Measurements from ENCODE around the gene BRMS1L.
"Not testable (repeated sequence)": the region's sequence is repeated elsewhere in the genome, so short reads cannot be mapped to it uniquely, and the experiment has no call there.

Gene BRMS1L

DNA sequence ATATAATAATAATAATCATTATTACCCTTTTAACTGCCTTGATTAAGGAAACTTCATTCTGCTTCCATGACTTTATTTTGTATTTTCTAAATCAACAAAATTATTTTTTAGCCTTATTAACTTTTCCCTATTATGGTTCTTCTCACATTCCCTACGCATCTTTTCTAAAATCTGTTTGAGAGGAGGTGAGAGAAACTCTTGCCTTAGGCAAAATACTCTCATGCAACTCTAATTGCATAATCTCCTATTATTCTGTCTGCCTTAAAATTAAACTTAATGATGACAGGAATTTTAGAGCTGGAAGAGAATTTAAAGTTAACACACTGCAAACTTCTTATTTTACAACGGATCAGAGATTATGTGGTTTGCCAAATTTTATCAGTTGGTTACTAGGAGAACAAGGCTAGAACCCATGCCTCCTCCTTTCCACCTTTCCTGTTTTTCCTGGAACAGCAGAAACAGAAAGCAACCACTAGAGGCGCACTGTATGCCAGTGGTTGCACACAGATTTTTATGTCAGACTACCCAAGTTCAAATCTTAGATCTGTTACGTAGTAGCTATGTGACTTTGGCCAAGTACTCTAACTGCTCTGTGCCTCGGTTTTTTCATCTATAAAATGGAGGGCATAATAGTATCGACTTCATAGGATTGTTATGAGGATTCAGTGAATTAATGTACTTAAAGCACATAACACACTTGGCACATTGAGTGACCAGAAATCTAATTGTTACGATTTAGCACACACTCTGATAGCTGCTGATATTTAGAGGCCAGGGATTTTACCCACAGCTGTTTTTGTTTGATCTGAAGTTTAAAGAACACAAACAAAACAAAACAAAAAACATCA lies 4.3 kb upstream of the BRMS1L start:
- no peak for DNase-seq (ENCODE audit: low read depth)

DNA sequence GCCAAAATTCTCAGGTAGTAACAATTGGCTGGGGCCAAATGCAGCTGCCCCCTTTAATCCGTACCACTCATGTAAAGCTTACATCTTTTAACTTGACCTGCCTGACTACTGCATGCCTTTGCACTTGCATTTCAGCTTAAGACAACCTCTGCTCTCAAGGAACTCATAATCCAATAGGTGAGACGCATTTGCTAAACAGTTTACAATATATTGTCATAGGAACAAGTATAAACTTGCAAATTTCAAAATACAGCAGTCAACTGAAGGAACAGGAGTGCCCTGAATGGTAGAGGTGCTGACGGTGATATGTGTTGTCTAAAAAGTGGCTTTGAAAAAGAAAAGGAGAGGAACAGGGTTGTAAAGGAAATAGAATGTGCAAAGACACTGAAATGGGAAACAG lies 3.6 kb upstream of the BRMS1L start:
- no peak for DNase-seq (ENCODE audit: low read depth)

DNA sequence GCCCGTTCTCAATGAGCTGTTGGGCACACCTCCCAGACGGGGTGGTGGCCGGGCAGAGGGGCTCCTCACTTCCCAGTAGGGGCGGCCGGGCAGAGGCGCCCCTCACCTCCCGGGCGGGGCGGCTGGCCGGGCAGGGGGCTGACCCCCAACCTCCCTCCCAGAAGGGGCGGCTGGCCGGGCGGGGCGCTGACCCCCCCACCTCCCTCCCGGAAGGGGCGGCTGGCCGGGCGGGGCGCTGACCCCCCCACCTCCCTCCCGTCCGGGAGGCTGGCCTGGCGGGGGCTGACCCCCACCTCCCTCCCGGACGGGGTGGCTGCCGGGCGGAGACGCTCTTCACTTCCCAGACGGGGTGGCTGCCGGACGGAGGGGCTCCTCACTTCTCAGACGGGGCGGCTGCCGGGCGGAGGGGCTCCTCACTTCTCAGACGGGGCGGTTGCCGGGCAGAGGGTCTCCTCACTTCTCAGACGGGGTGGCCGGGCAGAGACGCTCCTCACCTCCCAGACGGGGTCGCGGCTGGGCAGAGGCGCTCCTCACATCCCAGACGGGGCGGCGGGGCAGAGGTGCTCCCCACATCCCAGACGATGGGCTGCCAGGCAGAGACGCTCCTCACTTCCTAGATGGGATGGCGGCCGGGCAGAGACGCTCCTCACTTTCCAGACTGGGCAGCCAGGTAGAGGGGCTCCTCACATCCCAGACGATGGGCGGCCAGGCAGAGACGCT lies 1.5 kb upstream of the BRMS1L start:
- not testable (repeated sequence) for DNase-seq (ENCODE audit: low read depth)

DNA sequence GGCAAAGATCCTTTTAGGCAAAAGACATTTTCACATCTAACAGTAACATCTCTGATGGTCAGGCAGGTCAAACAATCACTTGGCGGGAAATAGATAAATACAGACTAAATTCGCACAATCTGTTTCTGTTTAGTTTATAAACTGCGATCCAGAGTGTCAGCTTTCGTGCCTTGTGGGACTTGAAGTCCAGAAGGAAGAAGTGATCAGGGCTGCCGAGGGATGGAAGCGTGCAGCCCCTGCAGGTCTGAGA lies 245 bp upstream of the BRMS1L start:
- no peak for DNase-seq (ENCODE audit: low read depth)

DNA sequence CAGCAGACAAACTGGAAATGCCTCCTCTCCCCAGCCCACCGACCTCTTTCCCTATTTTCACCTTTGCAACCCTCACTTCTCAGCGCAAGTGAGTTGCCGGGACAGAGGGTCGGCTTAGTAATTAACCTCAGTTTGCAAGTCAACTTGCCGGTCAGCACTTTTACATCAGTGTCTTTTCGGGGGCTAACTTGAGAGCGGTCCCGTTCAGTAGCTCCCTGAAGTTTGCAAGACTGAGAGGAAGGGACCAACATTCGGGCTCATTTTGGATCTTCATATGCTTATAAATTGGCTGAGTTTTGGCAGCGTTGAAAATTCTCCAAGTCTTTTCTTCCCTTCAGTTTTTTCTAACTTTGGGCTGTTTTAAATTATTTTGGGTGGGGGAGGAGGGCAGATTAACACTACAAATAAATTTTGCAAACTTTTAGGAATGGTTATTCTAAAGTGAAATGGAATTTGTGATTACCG lies 846 bp downstream of the BRMS1L start:
- DNase-seq (ENCODE audit: low read depth): no peak

DNA sequence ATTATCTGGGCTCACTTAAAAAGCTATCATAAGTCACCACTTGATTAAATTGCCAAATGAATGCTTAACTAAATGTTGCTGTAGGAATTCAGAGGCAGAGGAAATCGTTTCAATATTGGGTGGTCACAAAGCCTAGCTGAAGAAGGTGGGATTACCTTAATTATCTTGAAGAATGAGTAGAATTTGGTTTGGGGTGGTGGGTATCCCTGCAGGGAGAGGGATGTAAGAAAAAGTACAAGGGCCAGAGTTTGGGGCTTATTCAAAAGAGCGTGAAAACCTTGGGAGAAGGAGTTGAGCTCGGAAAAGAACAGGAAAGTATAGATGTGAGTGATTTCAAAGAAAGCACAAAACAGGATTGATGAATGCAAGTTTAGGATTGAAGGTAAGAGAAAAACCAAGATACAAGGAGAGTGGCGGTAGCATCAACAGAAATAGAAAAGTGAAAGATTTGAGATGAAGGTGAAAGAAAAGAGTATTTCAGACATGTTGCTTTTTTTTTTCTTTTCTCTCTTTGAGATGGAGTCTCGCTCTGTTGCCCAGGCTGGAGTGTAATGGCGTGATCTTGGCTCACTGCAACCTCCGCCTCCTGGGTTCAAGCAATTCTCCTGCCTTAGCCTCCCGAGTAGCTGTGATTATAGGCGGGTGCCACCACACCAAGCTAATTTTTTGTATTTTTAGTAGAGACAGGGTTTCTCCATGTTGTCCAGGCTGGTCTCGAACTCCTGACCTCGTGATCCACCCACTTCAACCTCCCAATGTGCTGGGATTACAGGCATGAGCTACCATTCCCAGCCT lies 1.7 kb downstream of the BRMS1L start:
- DNase-seq (ENCODE audit: low read depth): no peak

DNA sequence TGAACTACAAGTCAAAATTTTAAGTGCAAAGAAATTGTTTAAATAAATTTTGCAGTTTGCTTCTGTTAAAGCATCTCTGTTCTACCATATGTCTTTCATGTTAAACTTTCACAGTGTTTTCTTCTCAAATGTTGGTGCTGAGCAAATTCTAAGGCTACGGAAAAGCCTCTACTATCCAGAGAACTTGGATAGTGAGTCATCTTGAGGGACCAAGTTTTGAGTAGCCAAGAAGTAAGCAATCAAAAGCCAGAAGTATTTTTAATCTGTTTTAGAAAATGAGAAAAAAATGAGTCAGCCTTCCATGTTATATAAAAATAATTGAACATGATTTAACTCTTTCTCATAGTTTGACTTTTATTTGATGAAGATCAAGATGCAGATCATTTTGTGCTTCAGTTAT lies 3.3 kb downstream of the BRMS1L start:
- DNase-seq (ENCODE audit: low read depth): no peak

DNA sequence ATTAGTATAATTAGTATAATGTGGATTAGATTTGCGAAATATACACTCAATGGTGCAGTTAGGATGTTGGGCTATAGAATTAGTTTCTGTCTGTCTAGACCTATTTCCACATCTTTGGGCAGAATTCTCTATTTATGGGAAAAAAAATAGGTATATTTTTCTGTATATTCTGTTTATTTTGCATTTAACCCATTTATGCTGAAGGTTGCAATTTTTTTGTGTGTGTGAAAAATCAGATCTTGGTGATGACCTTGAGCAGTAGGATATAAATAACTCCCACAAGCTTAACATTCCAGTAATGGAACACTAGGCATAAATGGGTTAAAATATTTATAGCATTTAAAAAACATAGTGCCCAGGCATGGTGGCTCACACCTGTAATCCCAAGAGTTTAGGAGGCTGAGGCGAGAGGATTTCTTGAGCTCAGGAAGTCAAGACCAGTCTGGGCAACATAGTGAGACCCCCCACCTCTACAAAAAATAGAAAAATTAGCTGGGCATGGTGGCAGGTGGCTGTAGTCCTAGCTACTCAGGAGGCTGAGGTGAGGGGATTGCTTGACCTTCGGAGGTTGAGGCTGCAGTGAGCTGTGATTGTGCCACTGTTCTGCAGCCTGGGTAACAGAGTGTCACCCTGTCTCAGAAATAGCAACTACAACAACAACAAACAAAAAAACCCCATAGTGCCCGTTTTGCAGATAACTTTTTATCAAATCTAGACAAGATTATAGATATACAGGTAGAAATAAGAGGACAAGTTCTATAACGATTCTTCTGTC lies 9.3 kb downstream of the BRMS1L start:
- DNase-seq (ENCODE audit: low read depth): no peak

DNA sequence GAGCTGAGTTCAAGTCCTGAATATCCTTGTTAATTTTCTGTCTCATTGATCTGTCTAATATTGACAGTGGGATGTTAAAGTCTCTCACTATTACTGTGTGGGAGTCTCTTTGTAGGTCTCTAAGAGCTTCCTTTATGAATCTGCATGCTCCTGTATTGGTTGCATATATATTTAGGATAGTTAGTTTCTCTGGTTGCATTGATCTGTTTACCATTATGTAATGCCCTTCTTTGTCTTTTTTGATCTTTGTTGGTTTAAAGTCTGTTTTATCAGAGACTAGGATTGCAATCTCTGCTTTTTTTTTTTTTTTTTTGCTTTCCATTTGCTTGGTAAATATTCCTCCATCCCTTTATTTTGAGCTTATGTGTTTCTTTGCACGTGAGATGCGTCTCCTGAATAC lies 15.6 kb downstream of the BRMS1L start:
- DNase-seq (ENCODE audit: low read depth): not testable (repeated sequence)

DNA sequence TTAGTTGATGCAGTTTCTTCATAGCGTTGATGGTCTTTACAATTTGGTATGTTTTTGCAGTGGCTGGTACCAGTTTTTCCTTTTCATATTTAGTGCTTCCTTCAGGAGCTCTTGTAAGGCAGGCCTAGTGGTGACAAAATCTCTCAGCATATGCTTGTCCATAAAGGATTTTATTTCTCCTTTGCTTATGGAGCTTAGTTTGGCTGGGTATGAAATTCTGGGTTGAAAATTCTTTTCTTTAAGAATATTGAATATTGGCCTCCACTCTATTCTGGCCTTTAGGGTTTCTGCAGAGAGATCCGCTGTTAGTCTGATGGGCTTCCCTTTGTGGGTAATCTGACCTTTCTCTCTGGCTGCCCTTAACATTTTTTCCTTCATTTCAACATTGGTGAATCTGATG lies 16.1 kb downstream of the BRMS1L start:
- DNase-seq (ENCODE audit: low read depth): not testable (repeated sequence)

DNA sequence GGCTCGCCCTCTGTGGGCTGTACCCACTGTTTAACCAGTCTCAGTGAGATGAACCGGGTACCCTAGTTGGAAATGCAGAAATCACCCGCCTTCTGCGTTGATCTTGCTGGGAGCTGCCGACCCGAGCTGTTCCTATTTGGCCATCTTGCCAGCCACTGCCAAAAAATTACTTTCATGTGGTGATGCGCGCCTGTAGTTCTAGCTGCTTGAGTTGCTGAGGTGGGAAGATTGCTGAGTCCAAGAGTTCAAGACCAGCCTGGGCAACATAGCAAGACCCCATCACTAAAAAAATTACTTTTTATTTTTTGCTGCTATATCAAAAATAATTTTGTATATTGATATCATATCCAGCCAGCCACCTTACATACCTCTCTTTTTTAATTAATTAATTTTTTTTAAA lies 18.4 kb downstream of the BRMS1L start:
- no peak for DNase-seq (ENCODE audit: low read depth)

DNA sequence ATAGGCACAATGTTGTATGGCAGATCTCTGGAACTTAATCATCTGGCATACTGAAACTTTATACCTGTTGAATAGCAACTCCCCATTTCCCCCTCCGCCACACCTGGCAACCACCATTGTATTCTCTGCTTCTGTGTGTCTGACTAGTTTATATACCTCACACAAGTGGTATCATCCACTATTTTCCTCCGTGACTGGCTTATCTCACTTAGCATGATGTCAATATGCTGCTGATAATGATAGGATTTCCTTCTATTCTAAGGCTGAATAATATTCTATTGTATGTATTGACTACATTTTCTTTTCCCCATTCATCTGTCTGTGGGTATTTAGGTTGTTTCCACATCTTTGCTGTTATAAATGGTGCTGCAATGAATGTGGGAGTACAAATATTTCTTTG lies 21.5 kb downstream of the BRMS1L start:
- DNase-seq (ENCODE audit: low read depth): no peak

DNA sequence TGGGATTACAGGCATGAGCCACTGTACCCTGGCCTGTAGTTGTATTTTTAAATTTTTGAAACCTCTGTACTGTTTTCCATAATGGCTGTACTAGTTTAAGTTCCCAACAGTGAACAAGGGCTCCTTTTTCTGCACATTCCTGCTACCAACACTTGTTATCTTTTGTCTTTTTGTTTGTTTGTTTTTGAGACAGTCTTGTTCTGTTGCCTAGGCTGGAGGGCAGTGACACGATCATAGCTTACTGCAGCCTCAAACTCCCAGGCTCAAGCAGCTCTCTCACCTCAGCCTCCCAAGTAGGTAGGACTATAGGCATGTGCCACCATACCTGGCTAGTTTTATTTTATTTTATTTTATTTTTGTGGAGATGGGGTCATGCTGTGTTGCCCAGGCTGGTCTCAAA lies 23.0 kb downstream of the BRMS1L start:
- no peak for DNase-seq (ENCODE audit: low read depth)

DNA sequence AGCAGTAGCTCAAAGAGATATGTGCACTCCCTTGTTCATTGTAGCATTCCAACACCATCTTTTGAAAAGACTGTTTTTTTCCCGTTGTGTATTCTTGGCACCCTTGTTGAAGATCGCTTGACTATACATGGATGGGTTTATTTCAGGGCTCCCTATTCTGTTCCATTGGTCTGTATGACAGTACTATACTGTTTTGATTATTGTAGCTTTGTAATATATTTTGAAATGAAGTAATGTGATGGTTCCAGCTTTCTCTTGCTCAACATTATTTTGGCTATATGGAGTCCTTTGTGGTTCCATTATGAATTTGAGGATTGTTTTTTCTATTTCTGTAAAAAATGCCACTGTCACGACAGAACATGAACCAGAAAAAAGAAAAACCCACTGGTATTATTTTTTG lies 25.7 kb downstream of the BRMS1L start:
- no peak for DNase-seq (ENCODE audit: low read depth)

DNA sequence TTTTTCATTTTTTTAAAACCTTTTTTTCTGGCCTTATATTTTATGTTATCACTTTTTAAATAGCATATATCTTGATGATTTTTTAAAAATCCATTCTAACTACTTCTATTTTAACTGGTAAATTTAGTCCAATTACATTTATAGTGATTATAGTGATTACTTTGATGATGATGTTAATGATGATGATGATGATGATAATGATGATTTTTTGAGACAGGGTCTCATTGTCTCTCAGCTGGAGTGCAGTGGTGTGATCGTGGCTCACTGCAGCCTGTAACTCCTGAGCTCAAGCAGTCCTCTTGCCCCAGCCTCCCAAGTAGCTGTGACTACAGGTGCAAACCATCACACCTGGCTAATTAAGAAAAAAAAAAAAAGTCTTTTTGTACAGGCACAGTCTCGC lies 27.1 kb downstream of the BRMS1L start:
- no peak for DNase-seq (ENCODE audit: low read depth)

DNA sequence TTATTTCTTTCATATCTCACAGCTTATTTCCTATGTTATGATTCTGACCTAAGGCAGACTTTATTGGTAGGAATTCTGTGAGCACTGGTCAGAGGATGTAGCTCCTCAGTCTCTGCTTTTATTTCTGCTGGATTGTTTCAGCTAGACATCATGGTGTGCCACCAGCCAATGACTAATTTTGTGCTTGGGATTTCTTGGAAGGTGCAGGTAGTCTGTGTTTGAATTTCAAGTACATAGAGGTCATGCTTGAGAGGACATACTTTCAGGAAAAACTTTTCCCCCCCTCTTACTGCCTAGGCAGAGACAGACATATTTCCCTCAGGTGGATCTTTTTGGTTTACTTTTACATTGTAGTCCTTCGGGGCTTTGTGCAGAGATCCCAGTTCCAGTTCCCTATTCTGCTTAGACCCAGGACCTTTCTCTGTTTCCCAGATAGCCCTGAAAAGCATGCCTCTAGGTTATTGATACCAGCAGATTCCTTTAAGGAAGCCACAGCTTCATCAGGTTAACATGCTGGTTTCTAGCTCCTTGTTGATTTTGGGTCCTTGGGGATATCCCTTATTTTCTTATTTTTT lies 28.6 kb downstream of the BRMS1L start:
- DNase-seq (ENCODE audit: low read depth): no peak

DNA sequence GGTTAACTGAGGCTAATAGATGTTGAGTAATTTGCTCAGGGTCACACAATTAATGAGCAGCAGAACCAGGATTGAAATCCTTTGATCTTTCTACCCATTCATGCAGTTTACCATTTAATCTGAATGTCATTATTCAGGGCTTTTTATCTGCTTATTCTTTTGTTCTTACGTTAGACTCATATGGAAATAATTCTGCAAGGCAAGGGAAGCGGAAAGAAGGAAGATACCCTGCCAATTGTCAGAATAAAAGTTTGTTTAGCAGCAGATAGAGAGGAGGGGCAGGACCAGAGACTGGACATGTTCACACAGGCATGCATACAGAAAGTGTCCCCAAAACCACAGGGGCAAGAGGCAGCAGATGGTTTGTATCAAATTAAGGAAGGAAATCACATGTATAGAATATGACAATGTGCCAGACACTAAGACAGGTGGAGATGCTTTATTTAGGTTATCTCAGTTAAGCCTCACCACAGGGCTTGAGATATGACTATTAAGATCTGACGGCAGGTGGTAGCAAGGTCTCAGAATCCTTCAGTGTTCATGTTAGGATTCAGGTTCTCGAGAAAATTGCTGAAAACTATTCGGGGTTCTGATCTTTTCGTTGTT lies 29.8 kb downstream of the BRMS1L start:
- no peak for DNase-seq (ENCODE audit: low read depth)

DNA sequence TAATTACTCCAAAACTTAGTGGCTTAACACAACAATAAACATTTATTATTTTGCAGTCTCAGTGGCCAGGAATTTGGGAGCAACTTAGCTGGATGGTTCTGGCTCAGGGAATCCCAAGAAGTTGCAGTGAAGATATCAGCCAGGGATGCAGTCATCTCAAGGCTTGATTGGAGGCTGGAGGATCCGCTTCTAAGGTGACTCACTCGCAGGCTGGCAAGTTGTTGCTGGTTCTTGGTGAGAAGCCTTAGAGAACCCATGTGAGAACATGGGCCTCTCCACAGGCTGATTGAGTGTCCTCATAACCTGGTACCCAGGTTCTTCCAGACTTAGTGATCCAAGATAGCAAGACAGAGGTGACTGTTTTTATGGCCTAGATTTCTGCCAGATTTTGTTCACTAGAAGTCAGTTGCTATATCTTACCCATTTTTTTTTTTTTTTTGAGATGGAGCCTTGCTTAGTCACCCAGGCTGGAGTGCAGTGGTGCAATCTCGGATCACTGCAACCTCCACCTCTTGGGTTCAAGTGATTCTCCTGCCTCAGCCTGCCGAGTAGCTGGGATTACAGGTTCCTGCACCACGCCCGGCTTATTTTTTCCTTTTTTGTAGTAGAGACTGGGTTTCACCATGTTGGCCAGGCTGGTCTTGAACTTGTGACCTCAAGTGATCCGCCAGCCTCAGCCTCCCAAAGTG lies 32.5 kb downstream of the BRMS1L start:
- no peak for DNase-seq (ENCODE audit: low read depth)

DNA sequence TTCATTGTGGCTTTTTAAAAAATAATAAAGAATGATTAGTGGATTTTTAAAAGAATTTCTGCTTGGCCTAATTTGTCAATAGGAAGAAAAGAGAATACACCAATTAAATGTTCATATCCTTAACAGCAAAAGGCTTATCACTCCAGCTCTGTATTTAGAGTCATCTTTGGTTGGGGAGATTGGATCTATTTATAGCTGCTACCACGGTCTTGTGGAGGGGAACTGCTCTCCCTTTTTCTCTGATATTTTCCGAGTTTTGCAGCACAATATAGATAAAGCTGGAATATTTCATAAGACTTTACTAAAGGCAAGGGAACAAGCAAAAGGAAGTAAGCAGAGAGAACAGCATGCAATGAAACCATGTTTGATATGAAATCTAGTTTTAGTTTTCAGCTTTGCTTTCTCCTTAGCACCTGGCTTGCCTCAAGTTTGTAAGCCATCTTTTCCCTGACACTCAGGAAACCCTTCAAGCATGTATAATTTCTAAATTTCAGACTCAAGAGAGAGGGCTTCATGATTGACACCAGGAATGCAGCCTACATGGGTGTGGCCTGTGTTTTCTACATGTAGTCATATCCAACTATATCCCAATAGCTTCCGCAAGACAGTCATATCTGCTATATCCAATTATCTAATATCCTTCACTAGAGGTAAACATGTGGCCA lies 35.2 kb downstream of the BRMS1L start:
- no peak for DNase-seq (ENCODE audit: low read depth)
